Endothelial cell of umbilical vein (primary cell): ENCODE results near the gene RHCE. TPM values are rescaled to one million over a fixed set of nuclear protein-coding genes. Genes with fewer than 3 reads are reported as not detected.
A peak's percentile ranks its signal among the peaks of the same experiment; 100 is the strongest.
"Not testable (repeated sequence)": the region's sequence is repeated elsewhere in the genome, so short reads cannot be mapped to it uniquely, and the experiment has no call there.

ENCODE experiments used
- BruUV-seq: library from RNA; stranded (reverse); fragments of 400-500 nt; replicated peaks from 2 replicates; lab custom pipeline; 2021; lab: Mats Ljungman, UMichigan
- CTCF ChIA-PET: fragments of 300-600, 350-600 bp; sonication (Branson Sonifier 250); formaldehyde crosslinking; loops from one replicate; lab custom pipeline; 2021; ENCODE audit warnings: antibody characterized with exemption, inconsistent platforms; lab: Charles Lee
- POLR2A ChIA-PET: fragments of 300-600, 350-600 bp; sonication (Branson Sonifier 250); formaldehyde crosslinking; loops from one replicate; lab custom pipeline; 2021; ENCODE audit warnings: antibody characterized with exemption, inconsistent platforms; lab: Charles Lee
- DNase-seq: peaks from one replicate; pipeline ENCODE4 v3.0.0-alpha.2; 2011; ENCODE audit warnings: low read depth, low spot score
- FAIRE-seq: peaks from 2 replicates; lab custom pipeline; 2011; peaks lifted over from hg19 to GRCh38; lab: Jason Lieb, UNC
- H2AFZ ChIP-seq: 2 replicates; pipeline ENCODE4 v1.6.0; 2012; ENCODE audit warnings: low read depth, low read length, control low read depth, inconsistent platforms
- H3K27ac ChIP-seq: 2 replicates; pipeline ENCODE4 v1.5.1; 2011; ENCODE audit warnings: low read depth, mild to moderate bottlenecking, control low read depth, low read length, moderate library complexity; ENCODE audit not compliant: insufficient read depth
- H3K27me3 ChIP-seq, 2 experiments: 2 replicates each; pipeline versions ENCODE4 v1.6.0 to v1.6.1; 2011; ENCODE audit warnings: low read length in 2 of 2, mixed read lengths in 1 of 2; ENCODE audit not compliant: control insufficient read depth in 2 of 2, insufficient read depth in 2 of 2
- H3K36me3 ChIP-seq, 2 experiments: 2 replicates in 1 of 2; 3 replicates in 1 of 2; pipeline ENCODE4 v1.5.1; 2011; ENCODE audit warnings: low read length in 2 of 2, mild to moderate bottlenecking in 1 of 2, moderate library complexity in 1 of 2; ENCODE audit not compliant: control insufficient read depth in 2 of 2, insufficient read depth in 2 of 2; ENCODE audit errors: extremely low read depth in 1 of 2
- H3K4me1 ChIP-seq: 3 replicates; pipeline ENCODE4 v1.5.1; 2011; ENCODE audit warnings: mild to moderate bottlenecking, low read length; ENCODE audit not compliant: control insufficient read depth, insufficient read depth; ENCODE audit errors: extremely low read depth
- H3K4me2 ChIP-seq: 2 replicates; pipeline ENCODE4 v1.6.1; 2011; ENCODE audit warnings: low read length, control low read depth, mixed read lengths; ENCODE audit not compliant: insufficient read depth
- H3K4me3 ChIP-seq, 3 experiments: fragments of 200-600 bp in 1 of 3; sonication (generic), shearing (Covaris generic) in 1 of 3; replicated peaks in 1 of 3; 2 replicates each; pipeline ENCODE4 v1.5.1; 2011 to 2016; ENCODE audit warnings: control low read depth in 3 of 3, low read length in 3 of 3, mild to moderate bottlenecking in 2 of 3, inconsistent platforms in 1 of 3, low read depth in 1 of 3, moderate library complexity in 1 of 3; ENCODE audit not compliant: insufficient read depth in 1 of 3
- H3K79me2 ChIP-seq: 2 replicates; pipeline ENCODE4 v1.6.0; 2012; ENCODE audit warnings: low read length, inconsistent platforms; ENCODE audit not compliant: control insufficient read depth, insufficient read depth
- H3K9ac ChIP-seq: replicated peaks from 2 replicates; pipeline ENCODE3; 2011; ENCODE audit warnings: low read length, control low read depth; ENCODE audit not compliant: insufficient read depth; ENCODE audit errors: extremely low read depth
- H3K9me1 ChIP-seq: replicated peaks from 3 replicates; pipeline ENCODE4 v1.6.0; 2011; ENCODE audit warnings: mild to moderate bottlenecking, low read length; ENCODE audit not compliant: control insufficient read depth, insufficient read depth; ENCODE audit errors: extremely low read depth
- H3K9me3 ChIP-seq: replicated peaks from 2 replicates; pipeline ENCODE4 v1.5.1; 2012; ENCODE audit warnings: low read length, inconsistent platforms; ENCODE audit not compliant: control insufficient read depth, insufficient read depth
- H4K20me1 ChIP-seq: replicated peaks from 2 replicates; pipeline ENCODE3; 2011; ENCODE audit warnings: mild to moderate bottlenecking, low read length; ENCODE audit not compliant: control insufficient read depth, insufficient read depth; ENCODE audit errors: extremely low read depth
- CTCF ChIP-seq, 2 donors: IDR thresholded peaks; 1 replicate in 1 of 2; 2 replicates in 1 of 2; pipeline ENCODE4 v1.5.1; 2011; ENCODE audit warnings: low read length in 2 of 2, mild to moderate bottlenecking in 2 of 2, moderate library complexity in 2 of 2, control low read depth in 1 of 2, inconsistent platforms in 1 of 2, low read depth in 1 of 2; ENCODE audit not compliant: insufficient read depth in 1 of 2; ENCODE audit errors: extremely low read depth in 1 of 2
- EZH2 ChIP-seq: IDR thresholded peaks from 2 replicates; pipeline ENCODE4 v1.6.1; 2012; ENCODE audit warnings: borderline replicate concordance, low read depth, mild to moderate bottlenecking, moderate library complexity, low read length, inconsistent platforms; ENCODE audit not compliant: severe bottlenecking
- FOS ChIP-seq: IDR thresholded peaks from 2 replicates; pipeline ENCODE4 v1.6.1; 2011; ENCODE audit warnings: mild to moderate bottlenecking, low read length, moderate library complexity, borderline replicate concordance; ENCODE audit not compliant: insufficient read depth
- GATA2 ChIP-seq: IDR thresholded peaks from 2 replicates; pipeline ENCODE4 v1.7.0; 2011; ENCODE audit warnings: low read depth, mild to moderate bottlenecking, moderate library complexity, mixed read lengths, low read length; ENCODE audit not compliant: insufficient read length, insufficient read depth
- JUN ChIP-seq: IDR thresholded peaks from 2 replicates; pipeline ENCODE4 v1.6.1; 2011; ENCODE audit warnings: borderline replicate concordance, low read depth; ENCODE audit not compliant: insufficient read length, insufficient read depth
- MYC ChIP-seq: IDR thresholded peaks from one replicate; pipeline ENCODE4 v1.6.1; 2011; ENCODE audit warnings: mild to moderate bottlenecking, low read depth, low read length
- POLR2A ChIP-seq: IDR thresholded peaks from 2 replicates; pipeline ENCODE4 v1.6.1; 2012; ENCODE audit warnings: low read depth, mild to moderate bottlenecking, control low read depth, low read length
- POLR2AphosphoS5 ChIP-seq: IDR thresholded peaks from 2 replicates; pipeline ENCODE4 v1.6.1; 2012; ENCODE audit warnings: low read depth, mild to moderate bottlenecking, control low read depth, low read length, moderate library complexity; ENCODE audit not compliant: insufficient read depth
- dilution Hi-C: fragments of 300-500 bp; cut with MboI; formaldehyde crosslinking; loops from one replicate; pipeline ENCODE4 v1.15.0; 2019; ENCODE audit warnings: low sequenced_read_pairs; ENCODE audit not compliant: extremely low pct_ligation_motif_present
- intact Hi-C: fragments of 100-400 bp; cut with micrococcal nuclease; formaldehyde crosslinking; loops from one replicate; pipeline ENCODE4 v1.10.0; 2022
- polyA plus RNA-seq, 4 experiments: library from polyadenylated mRNA; depleted of rRNA in 3 of 4; stranded (reverse) in 3 of 4; unstranded in 1 of 4; fragments of >200 nt; gene quantifications; 2 replicates each; pipeline versions ENCODE4 v1.2.1 to v1.2.3, GENCODE V29; 2011 to 2012; ENCODE audit warnings: missing spikeins in 1 of 4
- total RNA-seq: library from RNA; stranded (reverse); gene quantifications from 2 replicates; pipeline ENCODE4 v1.2.3, GENCODE V29; 2021
- TF ChIP-seq, protein P1 (sequence below): IDR thresholded peaks from 2 replicates; pipeline ENCODE4 v1.6.1; 2011; ENCODE audit not compliant: insufficient read depth, insufficient read length

Gene RHCE
- total and polyA plus RNA-seq, 2 donors (not counting 3 experiments of a cell fraction or from before 2014, with no cell fraction given): 0.07 TPM; not detected in 1

DNA sequence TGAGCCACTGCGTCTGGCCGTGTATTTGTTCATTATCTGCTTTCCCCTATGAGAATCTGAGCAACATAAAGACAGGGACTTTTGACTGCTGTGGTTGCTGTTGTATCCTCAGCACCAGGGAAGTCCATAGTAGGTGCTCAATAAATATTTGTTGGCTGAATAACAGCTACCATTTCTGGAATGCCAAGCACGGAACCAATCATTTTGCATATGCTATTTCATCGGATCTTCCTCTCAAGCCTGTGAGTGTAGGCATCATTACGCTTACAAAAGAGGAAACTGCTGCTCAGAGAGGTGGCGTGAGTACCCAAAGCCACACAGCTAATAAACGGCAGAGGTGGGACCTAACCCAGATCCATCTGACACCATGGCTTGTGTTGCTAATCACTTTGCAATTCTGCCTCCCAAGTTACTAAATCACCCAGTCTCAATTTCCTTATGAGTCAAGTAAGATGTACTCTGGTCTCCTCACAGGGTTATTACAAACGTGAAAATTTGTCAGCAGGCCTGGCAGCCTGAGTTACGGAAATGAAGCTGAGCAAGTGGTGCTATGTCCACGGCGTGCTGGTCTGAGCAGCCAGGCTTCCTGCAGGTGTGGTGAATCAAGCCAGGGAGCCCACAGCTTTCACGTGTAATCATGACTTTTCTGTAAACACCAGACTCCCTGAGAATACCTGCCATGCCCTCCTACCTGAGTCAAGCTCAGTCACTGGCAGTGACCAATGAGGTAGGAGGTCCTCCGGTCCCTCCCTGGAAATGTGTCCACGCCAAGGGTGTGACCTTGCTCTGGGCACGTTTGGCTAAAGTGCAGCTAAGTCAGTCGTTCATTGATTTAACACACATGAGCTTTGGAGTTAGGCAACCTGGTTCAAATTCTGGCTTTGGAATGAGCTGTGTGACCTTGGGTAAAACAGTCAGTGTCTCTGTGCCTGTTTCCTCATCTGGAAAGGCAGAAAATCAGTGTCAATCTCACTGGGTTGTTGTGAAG lies 4.8 kb upstream of the RHCE start:
- Histone ChIP-seq H3K9me1 (no peaks in the 10 kb centered on the region), H3K27ac (no peak overlapping the region), H3K4me3 (no peak overlapping the region), H3K79me2 (no peaks in the 10 kb centered on the region), H3K4me2 (no peak overlapping the region), H2AFZ (no peak overlapping the region), H3K4me1 (peaks cover 5% of the 10 kb centered on the region), H4K20me1 (no peaks in the 10 kb centered on the region), H3K9me3 (no peaks in the 10 kb centered on the region), H3K36me3 (no peaks in the 10 kb centered on the region), H3K27me3 (peaks cover 0 to 3% of the 10 kb centered on the region in 2 experiments), H3K9ac (no peak overlapping the region)
- no peak for TF ChIP-seq JUN
- no peak for TF ChIP-seq GATA2
- TF ChIP-seq, protein P1, sequence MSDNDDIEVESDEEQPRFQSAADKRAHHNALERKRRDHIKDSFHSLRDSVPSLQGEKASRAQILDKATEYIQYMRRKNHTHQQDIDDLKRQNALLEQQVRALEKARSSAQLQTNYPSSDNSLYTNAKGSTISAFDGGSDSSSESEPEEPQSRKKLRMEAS: no peak
- no peak for TF ChIP-seq POLR2AphosphoS5
- no peak for TF ChIP-seq CTCF (IDR thresholded peaks at IDR 0.05; ENCODE audit: extremely low read depth in 1 of 2, insufficient read depth in 1 of 2, low read depth in 1 of 2, low read length in 2 of 2)
- TF ChIP-seq EZH2: no peak
- TF ChIP-seq MYC: no peak
- TF ChIP-seq POLR2A: no peak
- no peak for TF ChIP-seq FOS
- ChIA-PET POLR2A (no interaction called here), CTCF (no interaction called here)
- no peak for DNase-seq
- BruUV-seq: no TSS peak
- peak; percentile 83 for FAIRE-seq
- intact Hi-C loops (no loop called here), dilution Hi-C loops (no loop called here)

GRCh38 chr1:25423206-25423605 lies 2.6 kb upstream of the RHCE start:
- H3K9me1 ChIP-seq, POLR2A ChIA-PET, H3K4me2 ChIP-seq, H3K36me3 ChIP-seq, intact Hi-C loops, dilution Hi-C loops, H3K9ac ChIP-seq, H3K4me1 ChIP-seq, BruUV-seq, H3K79me2 ChIP-seq, DNase-seq, H3K27ac ChIP-seq, H2AFZ ChIP-seq, H4K20me1 ChIP-seq, CTCF ChIA-PET, H3K9me3 ChIP-seq, H3K27me3 ChIP-seq, FAIRE-seq, H3K4me3 ChIP-seq: not testable (repeated sequence)
